ENCODE data around the gene TUBGCP2. TPM values are rescaled to one million over a fixed set of nuclear protein-coding genes. Genes with fewer than 3 reads are reported as not detected.

Gene TUBGCP2
- total and polyA plus RNA-seq, 12 donors: 31.5 to 77.6 (median 37.3) TPM

- no peaks in the 10 kb centered on the region for H3K9me3 ChIP-seq
- H3K4me1 ChIP-seq: peaks cover 0 to 38% (median 3%) of the 10 kb centered on the region in 9 donors
- no peak for TF ChIP-seq CTCF (IDR thresholded peaks at IDR 0.05)
- H3K27ac ChIP-seq: no peak overlapping the region
- ATAC-seq (no peak), DNase-seq (no peak)
- intact Hi-C loops (cut with DNase I): no loop called here
- no peak overlapping the region for H3K4me3 ChIP-seq
- H3K27me3 ChIP-seq: peaks cover 0 to 8% (median 6%) of the 10 kb centered on the region in 7 donors
- 94% methylated on average over 38 of the region's 38 CpGs for WGBS, 2 donors
- peaks cover 0 to 86% (median 62%) of the 10 kb centered on the region in 9 donors for H3K36me3 ChIP-seq
Observed at GRCh38 chr10:133281628-133282372, 26.9 kb downstream of the TUBGCP2 start.

- no peak overlapping the region for H3K4me3 ChIP-seq
- ATAC-seq (no peak), DNase-seq (no peak)
- no peak for TF ChIP-seq CTCF (IDR thresholded peaks at IDR 0.05)
- H3K27ac ChIP-seq: no peak overlapping the region
- peaks cover 0 to 15% (median 13%) of the 10 kb centered on the region in 7 donors for H3K27me3 ChIP-seq
- H3K4me1 ChIP-seq: peaks cover 0 to 46% (median 11%) of the 10 kb centered on the region in 9 donors
- 91 to 94% methylated on average over 11 to 15 of the region's 15 CpGs for WGBS, 2 donors
- no peaks in the 10 kb centered on the region for H3K9me3 ChIP-seq
- H3K36me3 ChIP-seq: peaks cover 0 to 79% (median 55%) of the 10 kb centered on the region in 9 donors
- intact Hi-C loops (cut with DNase I): no loop called here
Observed at GRCh38 chr10:133281084-133281483, 27.6 kb downstream of the TUBGCP2 start.

GRCh38 chr10:133280391-133281059 lies 28.1 kb downstream of the TUBGCP2 start:
- WGBS, 2 donors: 94% methylated on average over 10 of the region's 10 CpGs
- no peaks in the 10 kb centered on the region for H3K9me3 ChIP-seq
- peaks cover 0 to 19% (median 18%) of the 10 kb centered on the region in 7 donors for H3K27me3 ChIP-seq
- peaks cover 0 to 51% (median 13%) of the 10 kb centered on the region in 9 donors for H3K4me1 ChIP-seq
- ATAC-seq (no peak), DNase-seq (no peak)
- no peak overlapping the region for H3K4me3 ChIP-seq
- intact Hi-C loops (cut with DNase I): no loop called here
- TF ChIP-seq CTCF (IDR thresholded peaks at IDR 0.05): no peak
- H3K36me3 ChIP-seq: peaks cover 0 to 73% (median 49%) of the 10 kb centered on the region in 9 donors
- H3K27ac ChIP-seq: peak overlapping the region in 1 of 10 donors; percentile 94

- Histone ChIP-seq H3K36me3 (peaks cover 0 to 64% (median 40%) of the 10 kb centered on the region in 9 donors), H3K27ac (peak overlapping the region in 3 of 10 donors; percentile 41 to 94 (median 62)), H3K4me3 (peak overlapping the region in 1 of 10 donors; percentile 54), H3K27me3 (peaks cover 0 to 29% (median 26%) of the 10 kb centered on the region in 7 donors), H3K4me1 (peaks cover 0 to 61% (median 13%) of the 10 kb centered on the region in 9 donors), H3K9me3 (no peaks in the 10 kb centered on the region)
- 85% methylated on average over 24 of the region's 24 CpGs for WGBS, 2 donors
- intact Hi-C loops (cut with DNase I): no loop called here
- DNase-seq (no peak), ATAC-seq (no peak)
- TF ChIP-seq CTCF (IDR thresholded peaks at IDR 0.05): no peak
Observed at GRCh38 chr10:133279326-133280226, 29.1 kb downstream of the TUBGCP2 start.
